ENCODE data around the gene PTH1R. TPM values are rescaled to one million over a fixed set of nuclear protein-coding genes. Genes with fewer than 3 reads are reported as not detected.
"Not testable (repeated sequence)": the region's sequence is repeated elsewhere in the genome, so short reads cannot be mapped to it uniquely, and the experiment has no call there.

The PTH1R gene
- total RNA-seq, 2 experiments from 2014 or later: not detected

DNA sequence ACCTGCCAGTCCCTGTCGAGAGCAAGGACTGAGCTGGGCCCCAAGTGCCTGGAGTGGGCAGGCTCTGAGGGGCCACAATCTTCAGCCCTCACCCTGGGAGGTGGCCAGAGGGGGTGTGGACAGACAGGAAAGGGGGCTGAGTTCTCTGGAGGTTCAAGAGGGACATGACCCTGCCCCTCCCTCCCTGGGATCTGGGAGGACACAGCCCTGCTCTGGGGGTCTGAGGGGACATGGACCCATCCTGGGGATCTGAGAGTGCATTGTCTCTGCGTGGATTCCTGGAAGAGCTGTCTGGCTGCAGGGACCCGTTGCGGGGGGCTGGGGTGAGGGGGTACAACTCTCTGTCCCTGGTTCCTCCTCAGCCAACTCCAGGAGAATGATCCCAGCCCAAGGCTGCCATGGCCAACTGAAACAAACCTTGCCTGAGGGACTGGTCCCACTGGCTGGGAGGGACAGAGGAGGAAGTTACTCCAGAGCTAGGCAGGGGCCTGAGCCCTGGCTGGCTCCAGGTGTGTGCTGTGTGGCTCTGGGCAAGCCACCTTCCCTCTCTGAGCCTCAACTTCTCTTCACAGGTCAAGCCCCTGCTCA, 29.0 kb downstream of the PTH1R start:
- CTCF ChIA-PET: interaction anchor here (1.3 kb wide), 1 partner anchor 40 kb away, joined by 4 read pairs; no protein-coding TSS in a partner anchor
- H3K9me3 Mint-ChIP-seq: no peaks in the 10 kb centered on the region
- H3K36me3 Mint-ChIP-seq (ENCODE audit: low read depth): no peaks in the 10 kb centered on the region
- no peak for DNase-seq
- no peaks in the 10 kb centered on the region for H3K27me3 Mint-ChIP-seq (ENCODE audit: low read depth)
- H3K27ac Mint-ChIP-seq: no peak overlapping the region
- intact Hi-C loops (cut with micrococcal nuclease): loop anchor here (5.0 kb wide), 1 partner anchor 419 kb away; no protein-coding TSS in a partner anchor
- peaks cover 3% of the 10 kb centered on the region for H3K4me1 Mint-ChIP-seq (ENCODE audit: low read depth)
- no peak overlapping the region for H3K4me3 Mint-ChIP-seq

DNA sequence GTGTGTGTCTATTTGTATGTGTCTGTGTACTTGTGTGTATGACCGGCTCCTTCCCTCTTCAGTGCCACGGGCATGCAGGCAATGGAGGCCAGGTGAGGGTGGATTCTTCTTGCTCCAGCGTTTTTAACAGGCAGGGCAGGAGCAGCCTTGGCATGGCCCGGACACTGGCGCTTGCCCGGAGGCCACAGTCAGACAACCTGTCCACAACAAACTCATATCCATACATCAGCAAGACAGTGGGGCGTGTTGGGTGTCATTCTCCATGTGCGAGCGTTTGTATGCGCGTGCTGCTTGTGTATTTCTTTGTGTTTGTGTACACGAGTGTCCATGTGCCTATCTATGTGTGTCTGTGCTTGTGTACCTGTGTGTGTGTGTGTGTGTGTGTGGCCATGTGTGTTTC, 29.8 kb downstream of the PTH1R start:
- H3K4me3 Mint-ChIP-seq: no peak overlapping the region
- CTCF ChIA-PET: no interaction called here
- DNase-seq: no peak
- no peaks in the 10 kb centered on the region for H3K9me3 Mint-ChIP-seq
- no peaks in the 10 kb centered on the region for H3K27me3 Mint-ChIP-seq (ENCODE audit: low read depth)
- intact Hi-C loops (cut with micrococcal nuclease): loop anchor here (5.0 kb wide), 1 partner anchor 420 kb away; no protein-coding TSS in a partner anchor
- no peak overlapping the region for H3K27ac Mint-ChIP-seq
- H3K36me3 Mint-ChIP-seq (ENCODE audit: low read depth): no peaks in the 10 kb centered on the region
- H3K4me1 Mint-ChIP-seq (ENCODE audit: low read depth): peaks cover 3% of the 10 kb centered on the region

DNA sequence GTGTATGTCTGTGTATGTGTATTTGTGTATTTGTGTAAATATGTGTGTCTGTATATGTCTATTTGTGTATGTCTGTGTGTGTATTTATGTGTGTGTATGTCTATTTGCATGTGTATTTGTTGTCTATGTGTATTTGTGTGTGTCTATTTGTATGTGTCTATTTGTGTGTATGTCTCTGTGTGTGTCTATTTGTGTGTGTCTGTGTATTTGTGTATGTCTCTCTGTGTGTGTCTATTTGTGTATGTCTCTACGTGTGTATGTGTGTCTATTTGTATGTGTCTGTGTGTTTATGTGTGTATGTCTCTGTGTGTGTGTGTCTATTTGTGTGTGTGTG, 30.4 kb downstream of the PTH1R start:
- Mint-ChIP-seq H3K9me3 (no peaks in the 10 kb centered on the region), H3K4me1 (ENCODE audit: low read depth) (peaks cover 3% of the 10 kb centered on the region), H3K36me3 (ENCODE audit: low read depth) (no peaks in the 10 kb centered on the region), H3K27me3 (ENCODE audit: low read depth) (no peaks in the 10 kb centered on the region), H3K27ac (no peak overlapping the region), H3K4me3 (no peak overlapping the region)
- intact Hi-C loops (cut with micrococcal nuclease): loop anchor here (5.0 kb wide), 1 partner anchor 421 kb away; no protein-coding TSS in a partner anchor
- no peak for DNase-seq
- CTCF ChIA-PET: no interaction called here

DNA sequence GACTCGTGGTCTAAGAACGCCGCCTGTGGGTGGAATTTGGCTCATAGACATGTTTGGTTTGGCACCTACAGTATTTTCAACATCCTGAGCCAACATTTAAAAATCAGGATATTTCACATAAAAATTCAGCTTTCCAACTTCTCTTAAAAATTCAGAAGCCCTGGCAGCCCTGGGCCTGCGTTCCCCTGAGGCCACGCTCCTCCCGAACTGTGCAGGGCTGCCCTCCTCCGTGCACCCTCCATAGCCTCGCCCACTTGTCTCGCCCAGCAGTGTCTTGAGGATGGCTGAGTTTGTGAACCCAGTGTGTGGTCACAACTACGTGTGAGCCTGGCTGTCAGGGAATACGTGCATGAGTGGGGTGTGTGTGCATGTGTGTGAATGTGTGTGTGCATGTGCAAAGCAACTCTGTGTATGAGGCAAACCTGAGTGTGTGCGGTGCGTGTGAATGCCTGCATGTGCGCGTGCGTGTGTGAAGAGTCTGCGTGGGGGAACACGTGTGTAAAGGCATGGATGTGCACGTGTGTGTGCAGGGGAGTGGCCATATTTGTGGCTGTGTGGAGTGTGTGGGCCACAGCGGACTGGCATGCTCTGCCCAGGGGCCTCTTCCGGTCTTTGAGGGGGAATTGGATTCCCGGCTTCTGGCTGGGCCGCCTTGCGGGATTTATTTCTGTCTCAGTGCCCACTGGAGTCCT, 30.9 kb downstream of the PTH1R start:
- no peaks in the 10 kb centered on the region for H3K9me3 Mint-ChIP-seq
- no peak overlapping the region for H3K27ac Mint-ChIP-seq
- intact Hi-C loops (cut with micrococcal nuclease): loop anchor here (5.0 kb wide), 1 partner anchor 421 kb away; no protein-coding TSS in a partner anchor
- no peaks in the 10 kb centered on the region for H3K36me3 Mint-ChIP-seq (ENCODE audit: low read depth)
- CTCF ChIA-PET: interaction anchor here (0.8 to 1.7 kb wide), 7 partner anchors 7 to 207 kb away, joined by 3 to 9 read pairs (median 4); no protein-coding TSS in a partner anchor
- no peak overlapping the region for H3K4me3 Mint-ChIP-seq
- no peak for DNase-seq
- H3K4me1 Mint-ChIP-seq (ENCODE audit: low read depth): peaks cover 4% of the 10 kb centered on the region
- H3K27me3 Mint-ChIP-seq (ENCODE audit: low read depth): no peaks in the 10 kb centered on the region

DNA sequence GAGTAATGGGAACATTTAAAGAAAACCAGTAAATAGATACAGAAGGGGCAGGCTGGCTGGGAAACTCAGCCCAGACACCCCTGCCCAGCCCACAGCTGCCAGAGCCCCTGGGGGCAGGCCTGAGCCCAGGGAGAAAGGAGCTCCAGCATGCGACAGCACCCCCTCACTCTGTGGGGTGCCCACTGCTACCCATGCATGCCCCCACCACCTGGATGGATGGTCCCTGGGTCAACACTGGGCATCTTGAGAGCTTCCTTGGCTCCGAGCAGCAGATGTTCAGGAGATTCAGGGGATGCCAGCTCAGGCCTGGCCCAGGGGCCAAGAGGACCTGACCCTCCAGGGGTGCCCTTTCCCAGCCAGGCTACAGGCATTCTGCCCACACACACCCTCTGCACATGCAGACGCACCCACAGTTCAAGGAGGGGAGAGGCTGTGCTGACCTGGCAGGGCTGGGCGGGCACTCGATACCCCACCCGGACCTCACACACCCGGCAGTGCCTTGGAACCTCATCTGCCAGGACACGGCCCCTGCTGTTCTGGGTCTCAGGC, 31.5 kb downstream of the PTH1R start:
- intact Hi-C loops (cut with micrococcal nuclease): loop anchor here (1.0 to 5.0 kb wide), 3 partner anchors 43 to 422 kb away; no protein-coding TSS in a partner anchor
- H3K36me3 Mint-ChIP-seq (ENCODE audit: low read depth): no peaks in the 10 kb centered on the region
- DNase-seq: no peak
- no peak overlapping the region for H3K4me3 Mint-ChIP-seq
- no peaks in the 10 kb centered on the region for H3K9me3 Mint-ChIP-seq
- H3K4me1 Mint-ChIP-seq (ENCODE audit: low read depth): peaks cover 8% of the 10 kb centered on the region
- no peak overlapping the region for H3K27ac Mint-ChIP-seq
- CTCF ChIA-PET: interaction anchor here (0.6 to 1.7 kb wide), 21 partner anchors 8 to 210 kb away, joined by 3 to 9 read pairs (median 4); partner anchors contain the start of genes MYL3 and PTH1R
- H3K27me3 Mint-ChIP-seq (ENCODE audit: low read depth): no peaks in the 10 kb centered on the region

DNA sequence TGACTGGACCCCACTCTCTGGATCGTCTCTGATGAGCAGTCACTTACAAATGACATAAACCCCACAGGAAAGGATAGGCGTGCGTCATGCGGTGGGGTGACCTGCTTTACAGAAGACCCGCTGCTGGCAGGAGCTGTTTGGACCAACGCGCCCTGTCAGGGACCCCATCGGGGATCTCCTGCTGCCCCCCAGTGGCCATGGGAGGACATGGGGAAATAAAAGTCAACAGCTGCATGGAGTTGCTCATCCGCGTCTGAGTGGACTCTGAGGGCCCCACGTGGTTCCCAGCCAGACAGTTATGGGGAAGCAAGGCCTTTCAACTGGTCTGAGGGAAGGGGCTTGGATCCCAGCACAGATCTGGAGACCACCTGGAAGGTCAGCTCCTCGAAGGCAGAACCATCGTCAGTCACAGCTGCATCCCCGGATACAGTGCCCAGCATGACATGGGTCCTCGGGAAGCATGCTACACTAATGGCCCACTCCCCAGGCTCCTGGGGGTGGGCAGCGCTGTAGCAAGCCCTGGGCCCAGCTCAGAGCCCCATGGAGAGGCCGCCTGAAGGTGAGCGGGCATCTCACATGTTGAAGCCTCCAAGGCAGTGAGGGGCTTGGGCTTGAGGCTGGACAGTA, 32.1 kb downstream of the PTH1R start:
- intact Hi-C loops (cut with micrococcal nuclease): loop anchor here (1.0 to 5.0 kb wide), 3 partner anchors 43 to 422 kb away; no protein-coding TSS in a partner anchor
- CTCF ChIA-PET: interaction anchor here (0.6 to 1.7 kb wide), 26 partner anchors 8 to 214 kb away, joined by 3 to 9 read pairs (median 4); partner anchors contain the start of genes MYL3 and PTH1R
- Mint-ChIP-seq H3K9me3 (no peaks in the 10 kb centered on the region), H3K36me3 (ENCODE audit: low read depth) (no peaks in the 10 kb centered on the region), H3K4me1 (ENCODE audit: low read depth) (peaks cover 10% of the 10 kb centered on the region), H3K27ac (no peak overlapping the region), H3K4me3 (no peak overlapping the region), H3K27me3 (ENCODE audit: low read depth) (no peaks in the 10 kb centered on the region)
- DNase-seq: peak; percentile 91

GRCh38 chr3:46910166-46910760, 32.7 kb downstream of the PTH1R start:
- intact Hi-C loops (cut with micrococcal nuclease): no loop called here
- no peak for DNase-seq
- Mint-ChIP-seq H3K9me3 (no peaks in the 10 kb centered on the region), H3K4me3 (no peak overlapping the region), H3K27me3 (ENCODE audit: low read depth) (no peaks in the 10 kb centered on the region), H3K36me3 (ENCODE audit: low read depth) (no peaks in the 10 kb centered on the region), H3K27ac (no peak overlapping the region), H3K4me1 (ENCODE audit: low read depth) (peaks cover 12% of the 10 kb centered on the region)
- CTCF ChIA-PET: interaction anchor here (0.6 to 1.7 kb wide), 23 partner anchors 8 to 214 kb away, joined by 3 to 9 read pairs (median 4); partner anchors contain the start of gene MYL3

DNA sequence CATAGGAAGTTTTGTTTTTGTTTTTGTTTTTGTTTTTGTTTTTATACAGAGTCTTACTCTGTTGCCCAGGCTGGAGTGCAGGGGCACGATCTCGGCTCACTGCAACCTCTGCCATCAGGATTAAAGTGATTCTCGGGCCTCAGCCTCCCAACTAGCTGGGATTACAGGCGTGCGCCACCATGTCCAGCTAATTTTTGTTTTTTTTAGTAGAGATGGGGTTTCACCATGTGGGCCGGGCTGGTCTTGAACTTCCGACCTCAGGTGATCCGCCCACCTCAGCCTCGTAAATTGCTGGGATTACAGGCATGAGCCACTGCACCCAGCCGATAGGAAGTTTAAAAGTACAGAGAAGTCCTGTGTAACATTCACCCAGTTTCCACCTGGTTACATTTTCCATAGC, 33.4 kb downstream of the PTH1R start:
- DNase-seq; H3K27ac Mint-ChIP-seq; intact Hi-C loops (cut with micrococcal nuclease); H3K27me3 Mint-ChIP-seq (ENCODE audit: low read depth); H3K36me3 Mint-ChIP-seq (ENCODE audit: low read depth); H3K4me3 Mint-ChIP-seq; H3K9me3 Mint-ChIP-seq: not testable (repeated sequence)
- CTCF ChIA-PET: interaction anchor here (1.2 kb wide), 1 partner anchor 12 kb away, joined by 6 read pairs; no protein-coding TSS in a partner anchor
- H3K4me1 Mint-ChIP-seq (ENCODE audit: low read depth): peaks cover 17% of the 10 kb centered on the region

DNA sequence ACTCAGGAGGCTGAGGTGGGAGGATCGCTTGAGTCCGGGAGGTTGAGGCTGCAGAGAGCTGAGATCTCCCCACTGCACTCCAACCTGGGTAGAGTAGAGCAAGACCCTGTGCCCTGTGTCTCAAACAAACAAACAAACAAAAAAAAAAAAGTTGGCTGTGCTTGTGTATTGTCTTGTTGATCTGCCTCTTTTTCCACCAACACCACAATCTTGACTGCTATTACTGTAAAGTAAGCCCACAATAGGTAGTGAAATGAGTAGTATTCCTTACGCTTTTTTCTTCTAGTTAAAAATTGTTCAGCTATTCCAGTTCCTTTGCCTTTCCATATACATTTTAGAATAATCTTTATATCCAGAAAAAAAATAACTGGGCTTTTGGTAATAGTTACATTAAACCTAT, 35.5 kb downstream of the PTH1R start:
- no peak for DNase-seq
- CTCF ChIA-PET: interaction anchor here (0.7 to 2.8 kb wide), 8 partner anchors 8 to 207 kb away, joined by 3 to 12 read pairs (median 5); no protein-coding TSS in a partner anchor
- no peak overlapping the region for H3K4me3 Mint-ChIP-seq
- H3K4me1 Mint-ChIP-seq (ENCODE audit: low read depth): peaks cover 17% of the 10 kb centered on the region
- no peak overlapping the region for H3K27ac Mint-ChIP-seq
- peaks cover 3% of the 10 kb centered on the region for H3K36me3 Mint-ChIP-seq (ENCODE audit: low read depth)
- H3K27me3 Mint-ChIP-seq (ENCODE audit: low read depth): no peaks in the 10 kb centered on the region
- intact Hi-C loops (cut with micrococcal nuclease): no loop called here
- no peaks in the 10 kb centered on the region for H3K9me3 Mint-ChIP-seq

DNA sequence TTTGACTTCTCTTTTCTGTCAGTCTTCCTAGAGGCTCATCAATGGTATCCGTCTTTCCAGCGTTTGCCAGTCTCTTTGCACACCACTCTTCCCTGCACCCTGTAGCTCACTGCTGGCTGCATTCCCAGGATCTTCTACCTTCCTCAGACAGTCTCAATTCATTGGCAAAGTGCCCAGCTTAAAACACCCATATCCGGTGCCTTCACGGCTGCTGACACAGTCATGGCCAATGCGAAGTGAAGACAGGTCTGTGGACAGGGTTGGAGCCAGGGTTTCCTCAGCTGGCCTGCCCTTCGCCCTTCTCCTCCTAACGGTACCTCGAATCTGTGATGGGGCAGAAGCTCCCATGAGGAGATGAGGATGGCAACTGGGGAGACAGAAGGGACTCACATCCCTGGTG, 36.1 kb downstream of the PTH1R start:
- DNase-seq: no peak
- CTCF ChIA-PET: interaction anchor here (0.8 to 2.8 kb wide), 8 partner anchors 9 to 208 kb away, joined by 3 to 12 read pairs (median 4); no protein-coding TSS in a partner anchor
- H3K4me1 Mint-ChIP-seq (ENCODE audit: low read depth): peaks cover 17% of the 10 kb centered on the region
- intact Hi-C loops (cut with micrococcal nuclease): no loop called here
- H3K4me3 Mint-ChIP-seq: no peak overlapping the region
- H3K27me3 Mint-ChIP-seq (ENCODE audit: low read depth): no peaks in the 10 kb centered on the region
- no peak overlapping the region for H3K27ac Mint-ChIP-seq
- H3K9me3 Mint-ChIP-seq: no peaks in the 10 kb centered on the region
- H3K36me3 Mint-ChIP-seq (ENCODE audit: low read depth): peaks cover 7% of the 10 kb centered on the region

GRCh38 chr3:46914849-46915248, 37.3 kb downstream of the PTH1R start:
- CTCF ChIA-PET: interaction anchor here (0.6 to 2.3 kb wide), 3 partner anchors 48 to 94 kb away, joined by 3 to 9 read pairs (median 3); no protein-coding TSS in a partner anchor
- Mint-ChIP-seq H3K9me3 (no peaks in the 10 kb centered on the region), H3K4me1 (ENCODE audit: low read depth) (peaks cover 15% of the 10 kb centered on the region), H3K4me3 (no peak overlapping the region), H3K27me3 (ENCODE audit: low read depth) (no peaks in the 10 kb centered on the region), H3K36me3 (ENCODE audit: low read depth) (peaks cover 15% of the 10 kb centered on the region), H3K27ac (no peak overlapping the region)
- no peak for DNase-seq
- intact Hi-C loops (cut with micrococcal nuclease): no loop called here

All from activated naive CD4-positive, alpha-beta T cell treated with anti-CD3 and anti-CD28 coated beads for 36 hours (primary cell).